Glutamatergic neuron (in vitro differentiated cells): Measurements from ENCODE around the gene FAM43B. TPM values are rescaled to one million over a fixed set of nuclear protein-coding genes. Genes with fewer than 3 reads are reported as not detected.

Experiments
- DNase-seq: peaks from one replicate; pipeline ENCODE4 v3.0.0; 2022
- H3K27ac Mint-ChIP-seq: one replicate; pipeline ENCODE4 v1.8.0; 2020; ENCODE audit warnings: mild to moderate bottlenecking, mixed read lengths, inconsistent platforms; ENCODE audit not compliant: unreplicated experiment
- H3K27me3 Mint-ChIP-seq: one replicate; pipeline ENCODE4 v1.8.0; 2020; ENCODE audit warnings: mild to moderate bottlenecking, moderate library complexity, mixed read lengths, inconsistent platforms; ENCODE audit not compliant: unreplicated experiment
- H3K36me3 Mint-ChIP-seq: one replicate; pipeline ENCODE4 v1.8.0; 2020; ENCODE audit warnings: mild to moderate bottlenecking, mixed read lengths, inconsistent platforms; ENCODE audit not compliant: unreplicated experiment
- H3K4me1 Mint-ChIP-seq: one replicate; pipeline ENCODE4 v1.8.0; 2020; ENCODE audit warnings: mild to moderate bottlenecking, low read depth, mixed read lengths, inconsistent platforms; ENCODE audit not compliant: unreplicated experiment
- H3K4me3 Mint-ChIP-seq: one replicate; pipeline ENCODE4 v1.8.0; 2020; ENCODE audit warnings: mild to moderate bottlenecking, mixed read lengths, inconsistent platforms; ENCODE audit not compliant: unreplicated experiment
- H3K9me3 Mint-ChIP-seq: one replicate; pipeline ENCODE4 v1.8.0; 2020; ENCODE audit warnings: mild to moderate bottlenecking, moderate library complexity, mixed read lengths, inconsistent platforms; ENCODE audit not compliant: unreplicated experiment
- total RNA-seq: library from RNA; stranded (reverse); fragmentation: NEBNext Ultra II Directional; extraction: Animal tissue kit (Norgen Biotek cat#: 25700); gene quantifications from one replicate; pipeline ENCODE4 v1.2.1, GENCODE V29; 2021; ENCODE audit not compliant: unreplicated experiment
- TF ChIP-seq, protein P1 (sequence below): fragments of 200-600 bp; sonication (generic); IDR thresholded peaks from one replicate; pipeline ENCODE4 v1.5.0; 2021; ENCODE audit not compliant: partially characterized antibody, unreplicated experiment

Gene FAM43B
- total RNA-seq, 1 donor from 2014 or later: not detected

DNA sequence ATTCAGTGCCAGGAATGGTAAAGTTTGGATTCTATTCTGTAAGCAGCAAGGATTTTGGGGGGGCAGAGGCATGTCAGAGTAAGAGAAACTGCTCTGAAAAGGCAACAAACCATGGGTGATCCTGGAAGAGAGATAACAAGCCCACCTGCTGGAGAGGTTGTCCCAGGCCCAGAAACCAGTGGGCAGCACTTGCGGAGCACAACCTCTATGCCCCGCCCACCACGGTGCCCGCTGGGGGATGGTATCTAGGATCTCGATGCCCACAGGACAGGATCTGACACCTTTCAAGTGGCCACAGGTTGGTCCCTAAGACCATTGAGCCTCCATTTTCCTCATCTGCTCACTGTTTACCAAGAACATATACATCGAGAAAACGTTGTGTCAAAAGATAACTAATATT is 24.2 kb upstream of the FAM43B start:
- no peaks in the 10 kb centered on the region for H3K4me1 Mint-ChIP-seq
- no peaks in the 10 kb centered on the region for H3K9me3 Mint-ChIP-seq
- H3K27me3 Mint-ChIP-seq: peaks cover 9% of the 10 kb centered on the region
- no peak overlapping the region for H3K27ac Mint-ChIP-seq
- no peak overlapping the region for H3K4me3 Mint-ChIP-seq
- no peak for DNase-seq
- TF ChIP-seq, protein P1, sequence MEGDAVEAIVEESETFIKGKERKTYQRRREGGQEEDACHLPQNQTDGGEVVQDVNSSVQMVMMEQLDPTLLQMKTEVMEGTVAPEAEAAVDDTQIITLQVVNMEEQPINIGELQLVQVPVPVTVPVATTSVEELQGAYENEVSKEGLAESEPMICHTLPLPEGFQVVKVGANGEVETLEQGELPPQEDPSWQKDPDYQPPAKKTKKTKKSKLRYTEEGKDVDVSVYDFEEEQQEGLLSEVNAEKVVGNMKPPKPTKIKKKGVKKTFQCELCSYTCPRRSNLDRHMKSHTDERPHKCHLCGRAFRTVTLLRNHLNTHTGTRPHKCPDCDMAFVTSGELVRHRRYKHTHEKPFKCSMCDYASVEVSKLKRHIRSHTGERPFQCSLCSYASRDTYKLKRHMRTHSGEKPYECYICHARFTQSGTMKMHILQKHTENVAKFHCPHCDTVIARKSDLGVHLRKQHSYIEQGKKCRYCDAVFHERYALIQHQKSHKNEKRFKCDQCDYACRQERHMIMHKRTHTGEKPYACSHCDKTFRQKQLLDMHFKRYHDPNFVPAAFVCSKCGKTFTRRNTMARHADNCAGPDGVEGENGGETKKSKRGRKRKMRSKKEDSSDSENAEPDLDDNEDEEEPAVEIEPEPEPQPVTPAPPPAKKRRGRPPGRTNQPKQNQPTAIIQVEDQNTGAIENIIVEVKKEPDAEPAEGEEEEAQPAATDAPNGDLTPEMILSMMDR: no peak
- H3K36me3 Mint-ChIP-seq: no peaks in the 10 kb centered on the region

GRCh38 chr1:20530306-20530705 is 22.1 kb upstream of the FAM43B start:
- TF ChIP-seq, protein P1: no peak
- Mint-ChIP-seq H3K36me3 (no peaks in the 10 kb centered on the region), H3K4me1 (no peaks in the 10 kb centered on the region), H3K27me3 (peaks cover 6% of the 10 kb centered on the region), H3K4me3 (no peak overlapping the region), H3K27ac (no peak overlapping the region), H3K9me3 (no peaks in the 10 kb centered on the region)
- DNase-seq: no peak

DNA sequence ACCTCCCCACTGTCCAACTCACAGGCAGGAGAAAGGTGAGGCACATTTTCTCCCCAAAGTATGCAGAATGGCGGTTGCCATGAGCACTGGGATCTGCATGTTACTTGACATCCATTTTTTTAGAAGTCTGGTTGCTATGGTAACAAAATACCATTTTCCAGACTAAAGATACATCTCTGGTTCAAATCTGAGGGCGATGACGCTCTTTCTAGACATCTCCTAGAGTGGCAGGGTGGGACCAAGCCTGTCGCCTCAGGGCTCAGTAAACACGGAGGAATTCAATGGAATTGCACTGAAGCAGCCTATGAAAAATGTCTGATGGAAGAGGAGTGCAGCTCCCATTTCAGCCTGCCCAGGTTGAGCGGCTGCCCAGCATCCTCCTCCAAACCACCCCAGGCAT is 21.5 kb upstream of the FAM43B start:
- H3K4me1 Mint-ChIP-seq: no peaks in the 10 kb centered on the region
- H3K27ac Mint-ChIP-seq: no peak overlapping the region
- H3K4me3 Mint-ChIP-seq: no peak overlapping the region
- no peaks in the 10 kb centered on the region for H3K9me3 Mint-ChIP-seq
- no peaks in the 10 kb centered on the region for H3K36me3 Mint-ChIP-seq
- H3K27me3 Mint-ChIP-seq: peaks cover 5% of the 10 kb centered on the region
- no peak for DNase-seq
- TF ChIP-seq, protein P1: no peak

DNA sequence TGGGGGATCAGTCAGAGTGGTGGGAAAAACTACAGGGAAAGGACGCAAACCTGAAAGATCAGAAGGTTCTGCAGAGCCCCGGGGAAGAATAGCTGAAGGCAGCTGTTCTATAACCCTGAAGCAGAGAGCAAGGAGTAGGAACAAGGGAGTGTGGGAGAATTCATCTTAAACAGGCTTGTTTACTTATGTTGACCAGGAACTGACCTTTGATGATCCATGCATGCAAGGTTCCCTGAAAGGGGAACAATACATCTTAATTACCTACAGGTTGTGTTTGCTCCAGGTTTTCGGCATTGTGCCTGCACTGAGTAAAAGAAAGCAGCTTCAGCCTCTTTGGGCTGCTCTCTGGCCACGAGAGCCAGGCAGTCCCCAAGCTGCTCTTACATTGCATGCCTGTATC is 18.7 kb upstream of the FAM43B start:
- Mint-ChIP-seq H3K4me3 (no peak overlapping the region), H3K27me3 (peaks cover 5% of the 10 kb centered on the region), H3K9me3 (no peaks in the 10 kb centered on the region), H3K36me3 (no peaks in the 10 kb centered on the region), H3K27ac (no peak overlapping the region), H3K4me1 (no peaks in the 10 kb centered on the region)
- TF ChIP-seq, protein P1: no peak
- DNase-seq: no peak

- no peak overlapping the region for H3K4me3 Mint-ChIP-seq
- H3K4me1 Mint-ChIP-seq: no peaks in the 10 kb centered on the region
- DNase-seq: no peak
- H3K27ac Mint-ChIP-seq: no peak overlapping the region
- H3K27me3 Mint-ChIP-seq: peaks cover 8% of the 10 kb centered on the region
- TF ChIP-seq, protein P1: no peak
- no peaks in the 10 kb centered on the region for H3K36me3 Mint-ChIP-seq
- no peaks in the 10 kb centered on the region for H3K9me3 Mint-ChIP-seq
These were observed 17.5 kb upstream of the FAM43B start for GRCh38 chr1:20534659-20535417.
